IPS DF 6.9 (cell line): ENCODE measurements around the gene GOLGA7B.

Experiments
- DNase-seq: peaks from one replicate; pipeline ENCODE4 v3.0.0-alpha.2; 2013; ENCODE audit warnings: low read depth, low spot score
- H3K27ac ChIP-seq: one replicate; pipeline ENCODE4 v1.5.1; 2013; ENCODE audit warnings: low read length, control low read depth
- H3K27me3 ChIP-seq: 2 replicates; pipeline ENCODE4 v1.6.1; 2013; ENCODE audit warnings: mild to moderate bottlenecking, low read length; ENCODE audit not compliant: control insufficient read depth, insufficient read depth
- H3K36me3 ChIP-seq: 2 replicates; pipeline ENCODE4 v1.6.1; 2013; ENCODE audit warnings: low read length; ENCODE audit not compliant: control insufficient read depth, insufficient read depth
- H3K4me1 ChIP-seq: 2 replicates; pipeline ENCODE4 v1.6.1; 2013; ENCODE audit warnings: low read length; ENCODE audit not compliant: control insufficient read depth, insufficient read depth
- H3K4me3 ChIP-seq: 2 replicates; pipeline ENCODE4 v1.5.1; 2013; ENCODE audit warnings: mild to moderate bottlenecking, low read length
- H3K9me3 ChIP-seq: 2 replicates; pipeline ENCODE4 v1.6.1; 2013; ENCODE audit warnings: low read length, inconsistent platforms; ENCODE audit not compliant: control insufficient read depth, insufficient read depth
- WGBS: extraction: QIAGEN DNeasy Blood & Tissue Kit; methylation state at CpG from one replicate; pipeline ENCODE4 v1.1.7; 2013; ENCODE audit warnings: mixed read lengths, missing lambda C conversion rate; ENCODE audit not compliant: insufficient read length, insufficient coverage; 5-methylcytosine and 5-hydroxymethylcytosine counted together

The GOLGA7B gene

GRCh38 chr10:97866524-97867219 is 17.0 kb downstream of the GOLGA7B start:
- H3K36me3 ChIP-seq = no peaks in the 10 kb centered on the region
- no peak overlapping the region for H3K4me3 ChIP-seq
- peaks cover 3% of the 10 kb centered on the region for H3K4me1 ChIP-seq
- no peaks in the 10 kb centered on the region for H3K27me3 ChIP-seq
- no CpG with 5 or more reads among the region's 10 CpGs for WGBS
- no peaks in the 10 kb centered on the region for H3K9me3 ChIP-seq
- no peak overlapping the region for H3K27ac ChIP-seq
- DNase-seq = no peak

GRCh38 chr10:97867220-97867800 is 17.7 kb downstream of the GOLGA7B start:
- Histone ChIP-seq H3K9me3 (no peaks in the 10 kb centered on the region), H3K4me1 (peaks cover 3% of the 10 kb centered on the region), H3K4me3 (no peak overlapping the region), H3K36me3 (no peaks in the 10 kb centered on the region), H3K27ac (no peak overlapping the region), H3K27me3 (no peaks in the 10 kb centered on the region)
- DNase-seq = no peak
- no CpG with 5 or more reads among the region's 10 CpGs for WGBS

GRCh38 chr10:97868134-97868685 is 18.6 kb downstream of the GOLGA7B start:
- Histone ChIP-seq H3K9me3 (no peaks in the 10 kb centered on the region), H3K36me3 (no peaks in the 10 kb centered on the region), H3K4me3 (no peak overlapping the region), H3K27me3 (no peaks in the 10 kb centered on the region), H3K4me1 (peaks cover 3% of the 10 kb centered on the region), H3K27ac (no peak overlapping the region)
- DNase-seq = no peak
- WGBS = no CpG with 5 or more reads among the region's 4 CpGs

GRCh38 chr10:97869091-97870042 is 19.7 kb downstream of the GOLGA7B start:
- Histone ChIP-seq H3K4me3 (no peak overlapping the region), H3K27ac (no peak overlapping the region), H3K27me3 (no peaks in the 10 kb centered on the region), H3K4me1 (peaks cover 3% of the 10 kb centered on the region), H3K36me3 (no peaks in the 10 kb centered on the region), H3K9me3 (no peaks in the 10 kb centered on the region)
- no CpG with 5 or more reads among the region's 19 CpGs for WGBS
- no peak for DNase-seq

GRCh38 chr10:97870990-97871389 is 21.3 kb downstream of the GOLGA7B start:
- Histone ChIP-seq H3K27ac (no peak overlapping the region), H3K4me3 (no peak overlapping the region), H3K36me3 (no peaks in the 10 kb centered on the region), H3K4me1 (peaks cover 3% of the 10 kb centered on the region), H3K27me3 (no peaks in the 10 kb centered on the region), H3K9me3 (no peaks in the 10 kb centered on the region)
- no CpG with 5 or more reads among the region's 8 CpGs for WGBS
- DNase-seq = no peak

GRCh38 chr10:97873569-97873968 is 23.9 kb downstream of the GOLGA7B start:
- H3K36me3 ChIP-seq = no peaks in the 10 kb centered on the region
- H3K9me3 ChIP-seq = no peaks in the 10 kb centered on the region
- peaks cover 6% of the 10 kb centered on the region for H3K4me1 ChIP-seq
- no peaks in the 10 kb centered on the region for H3K27me3 ChIP-seq
- no CpG with 5 or more reads among the region's 6 CpGs for WGBS
- no peak overlapping the region for H3K27ac ChIP-seq
- no peak for DNase-seq
- H3K4me3 ChIP-seq = no peak overlapping the region

GRCh38 chr10:97874332-97874731 is 24.7 kb downstream of the GOLGA7B start:
- H3K27ac ChIP-seq = no peak overlapping the region
- H3K36me3 ChIP-seq = no peaks in the 10 kb centered on the region
- H3K4me1 ChIP-seq = peaks cover 2% of the 10 kb centered on the region; the same call in 1 of the 2 replicates
- no peaks in the 10 kb centered on the region for H3K9me3 ChIP-seq
- H3K4me3 ChIP-seq = no peak overlapping the region
- no CpG with 5 or more reads among the region's 6 CpGs for WGBS
- DNase-seq = no peak
- H3K27me3 ChIP-seq = no peaks in the 10 kb centered on the region

GRCh38 chr10:97875391-97875790 is 25.7 kb downstream of the GOLGA7B start:
- no peaks in the 10 kb centered on the region for H3K36me3 ChIP-seq
- H3K4me1 ChIP-seq = peaks cover 2% of the 10 kb centered on the region; the same call in 1 of the 2 replicates
- H3K27ac ChIP-seq = no peak overlapping the region
- DNase-seq = no peak
- H3K27me3 ChIP-seq = no peaks in the 10 kb centered on the region
- WGBS = no CpG with 5 or more reads among the region's 7 CpGs
- H3K9me3 ChIP-seq = no peaks in the 10 kb centered on the region
- H3K4me3 ChIP-seq = no peak overlapping the region

GRCh38 chr10:97876402-97876801 is 26.8 kb downstream of the GOLGA7B start:
- Histone ChIP-seq H3K4me1 (peaks cover 2% of the 10 kb centered on the region; the same call in 1 of the 2 replicates), H3K27ac (no peak overlapping the region), H3K27me3 (no peaks in the 10 kb centered on the region), H3K9me3 (no peaks in the 10 kb centered on the region), H3K36me3 (no peaks in the 10 kb centered on the region), H3K4me3 (no peak overlapping the region)
- no peak for DNase-seq
- WGBS = no CpG with 5 or more reads among the region's 4 CpGs

GRCh38 chr10:97879241-97879640 is 29.6 kb downstream of the GOLGA7B start:
- H3K4me1 ChIP-seq = peaks cover 2% of the 10 kb centered on the region; the same call in 1 of the 2 replicates
- no peak overlapping the region for H3K27ac ChIP-seq
- no peak overlapping the region for H3K4me3 ChIP-seq
- no CpG with 5 or more reads among the region's 5 CpGs for WGBS
- no peaks in the 10 kb centered on the region for H3K36me3 ChIP-seq
- no peak for DNase-seq
- H3K27me3 ChIP-seq = no peaks in the 10 kb centered on the region
- H3K9me3 ChIP-seq = no peaks in the 10 kb centered on the region
